SK-N-SH treated with all-trans-retinoic acid at 6 μM for 48 hours (cell line): Measurements from ENCODE around the gene CYTL1.

Experiments
- ATAC-seq: fragments of 200-7000 bp; cut with Tn5 transposase; 3 replicates; pipeline ENCODE4 v1.9.1; 2020; ENCODE audit warnings: mild to moderate bottlenecking, moderate library complexity
- ARNTL ChIP-seq: fragments of 450-650 bp; formaldehyde crosslinking; IDR thresholded peaks from 2 replicates; pipeline ENCODE4 v1.5.0; 2020; ENCODE audit warnings: low read depth, mild to moderate bottlenecking, moderate library complexity, borderline replicate concordance
- BACH2 ChIP-seq: fragments of 250-450 bp; sonication (Bioruptor Pico); IDR thresholded peaks from 2 replicates; pipeline ENCODE4 v1.9.0; 2021; ENCODE audit warnings: mild to moderate bottlenecking, borderline replicate concordance
- CSDC2 ChIP-seq: fragments of 250-450 bp; sonication (Bioruptor Pico); IDR thresholded peaks from 2 replicates; pipeline ENCODE4 v1.5.0; 2020; ENCODE audit warnings: mild to moderate bottlenecking, moderate library complexity
- ESRRG ChIP-seq: fragments of 250-450 bp; sonication (Bioruptor Pico); IDR thresholded peaks from 2 replicates; pipeline ENCODE4 v1.6.1; 2021; ENCODE audit warnings: mild to moderate bottlenecking
- GLIS3 ChIP-seq: fragments of 250-450 bp; sonication (Bioruptor Pico); IDR thresholded peaks from 2 replicates; pipeline ENCODE4 v1.5.0; 2020; ENCODE audit warnings: mild to moderate bottlenecking, moderate library complexity
- ISL1 ChIP-seq: fragments of 250-450 bp; sonication (Bioruptor Pico); IDR thresholded peaks from 2 replicates; pipeline ENCODE4 v2.1.2; 2022; ENCODE audit warnings: mild to moderate bottlenecking, moderate library complexity
- OSR1 ChIP-seq: fragments of 250-450 bp; sonication (Bioruptor Pico); IDR thresholded peaks from 2 replicates; pipeline ENCODE4 v1.8.0; 2022; ENCODE audit warnings: moderate library complexity, mild to moderate bottlenecking, inconsistent platforms
- PATZ1 ChIP-seq: fragments of 250-450 bp; sonication (Bioruptor Pico); IDR thresholded peaks from 2 replicates; pipeline ENCODE4 v1.8.0; 2020; ENCODE audit warnings: mild to moderate bottlenecking, moderate library complexity, borderline replicate concordance
- PPARA ChIP-seq: fragments of 250-450 bp; sonication (Bioruptor Pico); IDR thresholded peaks from 2 replicates; pipeline ENCODE4 v1.5.0; 2020; ENCODE audit warnings: mild to moderate bottlenecking, borderline replicate concordance
- RARB ChIP-seq: fragments of 250-450 bp; sonication (Bioruptor Pico); IDR thresholded peaks from 2 replicates; pipeline ENCODE4 v1.8.0; 2021; ENCODE audit warnings: mild to moderate bottlenecking, moderate library complexity
- SNAI2 ChIP-seq: fragments of 250-450 bp; sonication (Bioruptor Pico); IDR thresholded peaks from 2 replicates; pipeline ENCODE4 v1.5.0; 2020; ENCODE audit warnings: mild to moderate bottlenecking, moderate library complexity
- TCF4 ChIP-seq: fragments of 250-450 bp; sonication (Bioruptor Pico); IDR thresholded peaks from 2 replicates; pipeline ENCODE4 v1.8.0; 2021; ENCODE audit warnings: mild to moderate bottlenecking, moderate library complexity, borderline replicate concordance
- TOX ChIP-seq: fragments of 250-450 bp; sonication (Bioruptor Pico); IDR thresholded peaks from 2 replicates; pipeline ENCODE4 v1.8.0; 2021; ENCODE audit warnings: mild to moderate bottlenecking, moderate library complexity, borderline replicate concordance
- ZFP3 ChIP-seq: fragments of 250-450 bp; sonication (Bioruptor Pico); IDR thresholded peaks from 2 replicates; pipeline ENCODE4 v1.5.0; 2020; ENCODE audit warnings: mild to moderate bottlenecking, moderate library complexity
- ZFP30 ChIP-seq: fragments of 450-650 bp; formaldehyde crosslinking; IDR thresholded peaks from 2 replicates; pipeline ENCODE4 v1.5.0; 2022; ENCODE audit warnings: mild to moderate bottlenecking, moderate library complexity
- ZNF565 ChIP-seq: fragments of 450-650 bp; formaldehyde crosslinking; conservative IDR thresholded peaks from 2 replicates; pipeline ENCODE4 v1.5.0; 2020; ENCODE audit warnings: low read depth, mild to moderate bottlenecking, moderate library complexity
- ZNF70 ChIP-seq: fragments of 450-650 bp; formaldehyde crosslinking; IDR thresholded peaks from 2 replicates; pipeline ENCODE4 v1.5.0; 2020; ENCODE audit warnings: mild to moderate bottlenecking, moderate library complexity
- TF ChIP-seq, protein P1 (sequence below): fragments of 250-450 bp; sonication (Bioruptor Pico); IDR thresholded peaks from 2 replicates; pipeline ENCODE4 v1.5.0; 2020; ENCODE audit warnings: mild to moderate bottlenecking, moderate library complexity
- TF ChIP-seq, protein P2 (sequence below): fragments of 250-450 bp; sonication (Bioruptor Pico); IDR thresholded peaks from 2 replicates; pipeline ENCODE4 v1.5.1; 2020; ENCODE audit warnings: low read depth, mild to moderate bottlenecking, moderate library complexity
- TF ChIP-seq, protein P3 (sequence below): fragments of 250-450 bp; sonication (Bioruptor Pico); IDR thresholded peaks from 2 replicates; pipeline ENCODE4 v1.8.0; 2021; ENCODE audit warnings: low read depth, mild to moderate bottlenecking, moderate library complexity, borderline replicate concordance

Gene CYTL1

GRCh38 chr4:5019796-5020195, 538 bp upstream of the CYTL1 start:
- TF ChIP-seq ZFP3 (no peak), PPARA (CRISPR knock-in tag) (no peak), OSR1 (no peak), BACH2 (CRISPR knock-in tag) (no peak), ESRRG (CRISPR knock-in tag) (no peak), ZNF70 (CRISPR knock-in tag) (no peak), RARB (CRISPR knock-in tag) (no peak), SNAI2 (CRISPR knock-in tag) (no peak), ARNTL (no peak), TOX (CRISPR knock-in tag) (no peak), ZFP30 (CRISPR knock-in tag) (no peak)
- TF ChIP-seq, protein P1, sequence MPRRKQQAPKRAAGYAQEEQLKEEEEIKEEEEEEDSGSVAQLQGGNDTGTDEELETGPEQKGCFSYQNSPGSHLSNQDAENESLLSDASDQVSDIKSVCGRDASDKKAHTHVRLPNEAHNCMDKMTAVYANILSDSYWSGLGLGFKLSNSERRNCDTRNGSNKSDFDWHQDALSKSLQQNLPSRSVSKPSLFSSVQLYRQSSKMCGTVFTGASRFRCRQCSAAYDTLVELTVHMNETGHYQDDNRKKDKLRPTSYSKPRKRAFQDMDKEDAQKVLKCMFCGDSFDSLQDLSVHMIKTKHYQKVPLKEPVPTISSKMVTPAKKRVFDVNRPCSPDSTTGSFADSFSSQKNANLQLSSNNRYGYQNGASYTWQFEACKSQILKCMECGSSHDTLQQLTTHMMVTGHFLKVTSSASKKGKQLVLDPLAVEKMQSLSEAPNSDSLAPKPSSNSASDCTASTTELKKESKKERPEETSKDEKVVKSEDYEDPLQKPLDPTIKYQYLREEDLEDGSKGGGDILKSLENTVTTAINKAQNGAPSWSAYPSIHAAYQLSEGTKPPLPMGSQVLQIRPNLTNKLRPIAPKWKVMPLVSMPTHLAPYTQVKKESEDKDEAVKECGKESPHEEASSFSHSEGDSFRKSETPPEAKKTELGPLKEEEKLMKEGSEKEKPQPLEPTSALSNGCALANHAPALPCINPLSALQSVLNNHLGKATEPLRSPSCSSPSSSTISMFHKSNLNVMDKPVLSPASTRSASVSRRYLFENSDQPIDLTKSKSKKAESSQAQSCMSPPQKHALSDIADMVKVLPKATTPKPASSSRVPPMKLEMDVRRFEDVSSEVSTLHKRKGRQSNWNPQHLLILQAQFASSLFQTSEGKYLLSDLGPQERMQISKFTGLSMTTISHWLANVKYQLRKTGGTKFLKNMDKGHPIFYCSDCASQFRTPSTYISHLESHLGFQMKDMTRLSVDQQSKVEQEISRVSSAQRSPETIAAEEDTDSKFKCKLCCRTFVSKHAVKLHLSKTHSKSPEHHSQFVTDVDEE (CRISPR knock-in tag), result no peak
- TF ChIP-seq, protein P2, sequence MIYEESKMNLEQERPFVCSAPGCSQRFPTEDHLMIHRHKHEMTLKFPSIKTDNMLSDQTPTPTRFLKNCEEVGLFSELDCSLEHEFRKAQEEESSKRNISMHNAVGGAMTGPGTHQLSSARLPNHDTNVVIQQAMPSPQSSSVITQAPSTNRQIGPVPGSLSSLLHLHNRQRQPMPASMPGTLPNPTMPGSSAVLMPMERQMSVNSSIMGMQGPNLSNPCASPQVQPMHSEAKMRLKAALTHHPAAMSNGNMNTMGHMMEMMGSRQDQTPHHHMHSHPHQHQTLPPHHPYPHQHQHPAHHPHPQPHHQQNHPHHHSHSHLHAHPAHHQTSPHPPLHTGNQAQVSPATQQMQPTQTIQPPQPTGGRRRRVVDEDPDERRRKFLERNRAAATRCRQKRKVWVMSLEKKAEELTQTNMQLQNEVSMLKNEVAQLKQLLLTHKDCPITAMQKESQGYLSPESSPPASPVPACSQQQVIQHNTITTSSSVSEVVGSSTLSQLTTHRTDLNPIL (CRISPR knock-in tag), result no peak
- TF ChIP-seq, protein P3, sequence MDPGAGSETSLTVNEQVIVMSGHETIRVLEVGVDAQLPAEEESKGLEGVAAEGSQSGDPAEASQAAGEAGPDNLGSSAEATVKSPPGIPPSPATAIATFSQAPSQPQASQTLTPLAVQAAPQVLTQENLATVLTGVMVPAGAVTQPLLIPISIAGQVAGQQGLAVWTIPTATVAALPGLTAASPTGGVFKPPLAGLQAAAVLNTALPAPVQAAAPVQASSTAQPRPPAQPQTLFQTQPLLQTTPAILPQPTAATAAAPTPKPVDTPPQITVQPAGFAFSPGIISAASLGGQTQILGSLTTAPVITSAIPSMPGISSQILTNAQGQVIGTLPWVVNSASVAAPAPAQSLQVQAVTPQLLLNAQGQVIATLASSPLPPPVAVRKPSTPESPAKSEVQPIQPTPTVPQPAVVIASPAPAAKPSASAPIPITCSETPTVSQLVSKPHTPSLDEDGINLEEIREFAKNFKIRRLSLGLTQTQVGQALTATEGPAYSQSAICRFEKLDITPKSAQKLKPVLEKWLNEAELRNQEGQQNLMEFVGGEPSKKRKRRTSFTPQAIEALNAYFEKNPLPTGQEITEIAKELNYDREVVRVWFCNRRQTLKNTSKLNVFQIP (CRISPR knock-in tag), result no peak
- TF ChIP-seq, all 23 proteins: peak for 0
- ATAC-seq, result peak; percentile 12

DNA sequence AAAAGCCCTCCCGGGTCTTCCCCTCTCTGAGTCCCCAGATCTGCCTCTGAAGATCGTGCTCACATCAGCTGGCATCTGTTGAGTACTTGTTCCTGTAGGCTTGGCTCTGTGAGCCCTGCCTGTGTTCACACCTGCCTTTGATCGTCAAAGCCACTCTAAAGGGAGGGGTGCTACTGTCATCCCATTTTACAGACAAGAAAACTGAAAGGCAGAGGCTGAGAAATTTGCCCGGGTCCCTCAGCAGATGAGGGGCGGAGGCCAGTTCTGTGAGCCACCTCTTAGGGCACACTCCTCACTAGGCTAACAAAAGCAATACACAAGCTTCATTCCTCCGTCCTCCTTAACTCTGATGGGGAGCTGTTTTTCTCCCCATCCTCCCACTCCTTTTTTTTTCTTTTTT, 655 bp downstream of the CYTL1 start:
- TF ChIP-seq ZFP30 (CRISPR knock-in tag) (no peak), TCF4 (CRISPR knock-in tag) (no peak), CSDC2 (no peak), RARB (CRISPR knock-in tag) (no peak), PPARA (CRISPR knock-in tag) (no peak), SNAI2 (CRISPR knock-in tag) (no peak), TOX (CRISPR knock-in tag) (no peak), PATZ1 (CRISPR knock-in tag) (no peak), GLIS3 (no peak), OSR1 (no peak), ZNF565 (no peak), ARNTL (no peak), BACH2 (CRISPR knock-in tag) (no peak), ISL1 (no peak), ESRRG (CRISPR knock-in tag) (no peak)
- TF ChIP-seq, protein P1 (CRISPR knock-in tag), result no peak
- TF ChIP-seq, protein P2 (CRISPR knock-in tag), result no peak
- peak; percentile 33; the same call in 1 of the 3 replicates for ATAC-seq
